ENCODE results near the gene CASP2. TPM values are rescaled to one million over a fixed set of nuclear protein-coding genes. Genes with fewer than 3 reads are reported as not detected.

CASP2 gene
- total and polyA plus RNA-seq, 2 of the 13 experiments (the other 11 are each of a cell fraction or from before 2014, with no cell fraction given): 10.2 to 13.7 TPM

DNA sequence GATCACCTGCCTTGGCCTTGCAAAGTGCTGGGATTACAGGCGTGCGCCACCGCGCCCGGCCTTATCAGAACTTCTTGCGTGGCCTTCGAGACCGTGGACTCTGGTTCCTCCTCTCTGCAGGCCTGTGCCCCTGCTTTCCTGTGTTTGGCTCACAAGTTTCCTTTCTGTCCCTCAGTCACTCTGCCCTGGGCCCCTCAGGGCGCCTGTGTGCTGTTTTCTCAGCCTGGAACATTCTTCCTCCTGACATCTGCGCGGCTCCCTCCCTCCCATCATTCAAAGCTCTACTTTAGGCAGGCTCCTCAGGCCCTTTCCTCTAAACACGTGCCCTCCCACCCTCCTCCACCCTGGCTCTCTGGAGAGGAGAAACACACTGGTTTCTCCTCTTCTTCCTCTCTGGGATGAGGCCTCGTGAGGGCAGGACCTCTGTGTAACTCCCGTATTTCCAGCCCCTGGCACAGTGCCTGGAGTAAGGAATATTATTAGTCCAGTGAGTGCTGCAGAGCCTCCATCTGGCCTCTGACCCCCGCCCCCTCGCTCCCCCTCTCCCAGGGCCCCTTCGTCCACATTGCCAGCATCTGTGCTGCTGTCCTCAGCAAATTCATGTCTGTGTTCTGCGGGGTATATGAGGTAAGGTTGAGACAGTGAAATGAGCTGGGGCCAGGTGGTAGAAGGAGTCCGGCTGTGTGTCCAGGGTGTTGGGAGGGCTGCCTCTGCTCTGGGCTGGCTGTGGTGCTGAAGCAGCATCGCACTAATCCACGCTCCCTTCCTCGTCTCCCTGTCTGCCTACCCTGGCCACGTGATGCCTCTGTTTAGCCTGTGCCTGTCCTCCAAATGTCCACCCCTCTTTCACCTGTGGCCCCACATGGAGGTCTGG is 34.8 kb downstream of the CASP2 start:
- Histone ChIP-seq H4K20me1 (ENCODE audit: insufficient read depth, low read length) (no peaks in the 10 kb centered on the region), H3K4me3 (replicated peaks in 1 of 3; ENCODE audit: insufficient read depth in 1 of 3, low read depth in 2 of 3, low read length in 3 of 3) (no peak overlapping the region; a peak in 1 of 6 replicates), H3K4me2 (ENCODE audit: low read depth, low read length) (peak overlapping the region; percentile 30; the same call in 1 of the 2 replicates), H3K27me3 (ENCODE audit: control insufficient read depth in 1 of 2, insufficient read depth in 2 of 2, low read length in 2 of 2) (peaks cover 0 to 7% of the 10 kb centered on the region in 2 experiments; a peak in 2 of 5 replicates), H3K27ac (ENCODE audit: extremely low read length, insufficient read depth, low read length) (no peak overlapping the region), H2AFZ (ENCODE audit: low read length) (no peak overlapping the region), H3K9me3 (ENCODE audit: low read length) (no peaks in the 10 kb centered on the region), H3K4me1 (ENCODE audit: insufficient read depth, low read length) (peaks cover 31% of the 10 kb centered on the region), H3K79me2 (ENCODE audit: insufficient read depth, low read length) (no peaks in the 10 kb centered on the region), H3K36me3 (replicated peaks in 1 of 2; ENCODE audit: control insufficient read depth in 1 of 2, insufficient read depth in 2 of 2, low read length in 2 of 2) (no peaks in the 10 kb centered on the region), H3K9ac (ENCODE audit: insufficient read depth, low read depth, low read length) (no peak overlapping the region)
- 15% methylated on average over 19 of the region's 23 CpGs for whole genome bisulfite sequencing (ENCODE audit: low lambda C conversion rate)
- DNase-seq (ENCODE audit: low spot score): no peak
- no peak for FAIRE-seq
- POLR2A ChIA-PET: no interaction called here
- CTCF ChIA-PET (ENCODE audit: low intra/inter-chr PET ratio, low total read pairs): no interaction called here
- ATAC-seq: peak; percentile 37
- TF ChIP-seq, protein P1, sequence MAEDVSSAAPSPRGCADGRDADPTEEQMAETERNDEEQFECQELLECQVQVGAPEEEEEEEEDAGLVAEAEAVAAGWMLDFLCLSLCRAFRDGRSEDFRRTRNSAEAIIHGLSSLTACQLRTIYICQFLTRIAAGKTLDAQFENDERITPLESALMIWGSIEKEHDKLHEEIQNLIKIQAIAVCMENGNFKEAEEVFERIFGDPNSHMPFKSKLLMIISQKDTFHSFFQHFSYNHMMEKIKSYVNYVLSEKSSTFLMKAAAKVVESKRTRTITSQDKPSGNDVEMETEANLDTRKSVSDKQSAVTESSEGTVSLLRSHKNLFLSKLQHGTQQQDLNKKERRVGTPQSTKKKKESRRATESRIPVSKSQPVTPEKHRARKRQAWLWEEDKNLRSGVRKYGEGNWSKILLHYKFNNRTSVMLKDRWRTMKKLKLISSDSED (CRISPR knock-in tag; IDR thresholded peaks at IDR 0.05): no peak
- TF ChIP-seq, protein P2, sequence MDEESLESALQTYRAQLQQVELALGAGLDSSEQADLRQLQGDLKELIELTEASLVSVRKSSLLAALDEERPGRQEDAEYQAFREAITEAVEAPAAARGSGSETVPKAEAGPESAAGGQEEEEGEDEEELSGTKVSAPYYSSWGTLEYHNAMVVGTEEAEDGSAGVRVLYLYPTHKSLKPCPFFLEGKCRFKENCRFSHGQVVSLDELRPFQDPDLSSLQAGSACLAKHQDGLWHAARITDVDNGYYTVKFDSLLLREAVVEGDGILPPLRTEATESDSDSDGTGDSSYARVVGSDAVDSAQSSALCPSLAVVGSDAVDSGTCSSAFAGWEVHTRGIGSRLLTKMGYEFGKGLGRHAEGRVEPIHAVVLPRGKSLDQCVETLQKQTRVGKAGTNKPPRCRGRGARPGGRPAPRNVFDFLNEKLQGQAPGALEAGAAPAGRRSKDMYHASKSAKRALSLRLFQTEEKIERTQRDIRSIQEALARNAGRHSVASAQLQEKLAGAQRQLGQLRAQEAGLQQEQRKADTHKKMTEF (CRISPR knock-in tag; IDR thresholded peaks at IDR 0.05): no peak
- TF ChIP-seq NR2C2 (CRISPR knock-in tag; IDR thresholded peaks at IDR 0.05; ENCODE audit: borderline replicate concordance) (no peak), SMAD1 (CRISPR knock-in tag; IDR thresholded peaks at IDR 0.05; ENCODE audit: borderline replicate concordance, low read depth) (no peak), HDAC2 (CRISPR knock-in tag; IDR thresholded peaks at IDR 0.05) (no peak), ZNF235 (CRISPR knock-in tag; IDR thresholded peaks at IDR 0.05; ENCODE audit: borderline replicate concordance) (no peak), RARA (CRISPR knock-in tag; IDR thresholded peaks at IDR 0.05) (no peak), ZNF776 (CRISPR knock-in tag; IDR thresholded peaks at IDR 0.05) (no peak), POLR2A (IDR thresholded peaks at IDR 0.05; ENCODE audit: insufficient read depth in 1 of 2, low read depth in 2 of 2, low read length in 2 of 2) (no peak), NFKBIZ (CRISPR knock-in tag; IDR thresholded peaks at IDR 0.05) (no peak), TSC22D2 (CRISPR knock-in tag; IDR thresholded peaks at IDR 0.05; ENCODE audit: borderline replicate concordance) (no peak), SP1 (IDR thresholded peaks at IDR 0.05) (no peak), SP1 (CRISPR knock-in tag; IDR thresholded peaks at IDR 0.05) (no peak)
- in situ Hi-C loops (cut with HindIII; ENCODE audit: extremely low pct_ligation_motif_present, low pct_unique_long_range_greater_than_20kb): loop anchor here (5.0 kb wide), 1 partner anchor 94 kb away; no protein-coding TSS in a partner anchor
- no TSS peak for BruUV-seq (replicated peaks)
- intact Hi-C loops (cut with micrococcal nuclease; ENCODE audit: unreplicated experiment): loop anchor here (1.0 kb wide), 1 partner anchor 93 kb away; no protein-coding TSS in a partner anchor
